T47D (cell line): Measurements from ENCODE around the gene FADS3.

Experiments used
- DNase-seq, 2 experiments: peaks; one replicate each; pipeline versions ENCODE4 v3.0.0 to v3.0.0-alpha.2; 2011 to 2012; ENCODE audit warnings: low read depth in 1 of 2, low spot score in 1 of 2
- JUND ChIP-seq: IDR thresholded peaks from 2 replicates; pipeline ENCODE4 v1.6.1; 2012; ENCODE audit warnings: low read depth
- in situ Hi-C: cut with HindIII; loops from 2 replicates; pipeline ENCODE4 v1.10.0; 2016; ENCODE audit warnings: low sequenced_read_pairs, low pct_unique_long_range_greater_than_20kb

The FADS3 gene

GRCh38 chr11:61838921-61839320 lies 52.4 kb downstream of the FADS3 start:
- in situ Hi-C loops: no loop called here

GRCh38 chr11:61838501-61838900 lies 52.8 kb downstream of the FADS3 start:
- TF ChIP-seq JUND: no peak
- no peak for DNase-seq
- in situ Hi-C loops: no loop called here

More at GRCh38 chr11:61838921-61839320, 52.4 kb downstream of the FADS3 start:
- TF ChIP-seq JUND: no peak
- DNase-seq: no peak

- no peak for DNase-seq
- in situ Hi-C loops: no loop called here
- no peak for TF ChIP-seq JUND
Measured at GRCh38 chr11:61837411-61838005, 53.8 kb downstream of the FADS3 start.

GRCh38 chr11:61836193-61836592 lies 55.2 kb downstream of the FADS3 start:
- DNase-seq: no peak
- TF ChIP-seq JUND: no peak
- in situ Hi-C loops: no loop called here

GRCh38 chr11:61834278-61835048 lies 56.9 kb downstream of the FADS3 start:
- in situ Hi-C loops: no loop called here
- no peak for TF ChIP-seq JUND
- DNase-seq: no peak

- in situ Hi-C loops: no loop called here
- no peak for DNase-seq
- no peak for TF ChIP-seq JUND
Measured at GRCh38 chr11:61833926-61834277, 57.4 kb downstream of the FADS3 start.

GRCh38 chr11:61833471-61833870 lies 57.9 kb downstream of the FADS3 start:
- DNase-seq: no peak
- TF ChIP-seq JUND: no peak
- in situ Hi-C loops: no loop called here

- TF ChIP-seq JUND: no peak
- in situ Hi-C loops: no loop called here
- no peak for DNase-seq
Measured at GRCh38 chr11:61832754-61833153, 58.6 kb downstream of the FADS3 start.

GRCh38 chr11:61832207-61832606 lies 59.1 kb downstream of the FADS3 start:
- in situ Hi-C loops: no loop called here
- TF ChIP-seq JUND: no peak
- DNase-seq: no peak

- in situ Hi-C loops: no loop called here
- TF ChIP-seq JUND: no peak
- DNase-seq: no peak
Measured at GRCh38 chr11:61830237-61831105, 60.9 kb downstream of the FADS3 start.

GRCh38 chr11:61829806-61830205 lies 61.5 kb downstream of the FADS3 start:
- no peak for DNase-seq
- in situ Hi-C loops: no loop called here
- no peak for TF ChIP-seq JUND

GRCh38 chr11:61828629-61829407 lies 62.5 kb downstream of the FADS3 start:
- in situ Hi-C loops: no loop called here
- no peak for DNase-seq
- TF ChIP-seq JUND: no peak
